Neural progenitor cell (in vitro differentiated cells): ENCODE results near the gene FBN2. TPM values are rescaled to one million over a fixed set of nuclear protein-coding genes. Genes with fewer than 3 reads are reported as not detected.

Source experiments
- DNase-seq: peaks from one replicate; pipeline ENCODE4 v3.0.0-alpha.2; 2016; ENCODE audit warnings: low spot score
- H2AFZ ChIP-seq: fragments of 200-600 bp; sonication (generic); replicated peaks from 2 replicates; pipeline ENCODE4 v1.6.1; 2016; ENCODE audit warnings: antibody characterized with exemption
- H3F3A ChIP-seq: fragments of 200-600 bp; sonication (generic); 2 replicates; pipeline ENCODE4 v1.6.1; 2016; ENCODE audit warnings: antibody characterized with exemption, low read depth
- H3K27ac ChIP-seq: fragments of 200-600 bp; sonication (generic); 2 replicates; pipeline ENCODE4 v1.5.1; 2016; ENCODE audit warnings: mild to moderate bottlenecking
- H3K27me3 ChIP-seq: fragments of 200-600 bp; sonication (generic); 2 replicates; pipeline ENCODE4 v1.6.1; 2016; ENCODE audit warnings: mild to moderate bottlenecking, moderate library complexity
- H3K36me3 ChIP-seq: fragments of 200-600 bp; sonication (generic); 2 replicates; pipeline ENCODE4 v1.5.1; 2016
- H3K4me1 ChIP-seq: fragments of 200-600 bp; sonication (generic); 2 replicates; pipeline ENCODE4 v1.6.1; 2016; ENCODE audit warnings: mixed run types
- H3K4me2 ChIP-seq: fragments of 200-600 bp; sonication (generic); 2 replicates; pipeline ENCODE4 v1.6.1; 2016
- H3K4me3 ChIP-seq: fragments of 200-600 bp; sonication (generic); 2 replicates; pipeline ENCODE4 v1.5.1; 2016
- H3K79me2 ChIP-seq: fragments of 200-600 bp; sonication (generic); 2 replicates; pipeline ENCODE4 v1.6.1; 2016; ENCODE audit warnings: low read depth
- H3K9ac ChIP-seq: fragments of 200-600 bp; sonication (generic); 2 replicates; pipeline ENCODE4 v1.6.1; 2016
- H3K9me3 ChIP-seq: fragments of 200-600 bp; sonication (generic); 2 replicates; pipeline ENCODE4 v1.5.1; 2016; ENCODE audit warnings: low read depth
- H4K20me1 ChIP-seq: fragments of 200-600 bp; sonication (generic); 2 replicates; pipeline ENCODE4 v1.6.1; 2016; ENCODE audit warnings: low read depth
- H3K27ac Mint-ChIP-seq: 3 replicates; pipeline ENCODE4 v1.8.0; 2021; ENCODE audit warnings: mixed read lengths
- H3K27me3 Mint-ChIP-seq: 2 replicates; pipeline ENCODE4 v1.8.0; 2022; ENCODE audit warnings: low read depth, mild to moderate bottlenecking, inconsistent platforms, moderate library complexity, mixed read lengths; ENCODE audit not compliant: insufficient read depth
- H3K36me3 Mint-ChIP-seq: 3 replicates; pipeline ENCODE4 v1.8.0; 2021; ENCODE audit warnings: mixed read lengths
- H3K4me1 Mint-ChIP-seq: 3 replicates; pipeline ENCODE4 v1.8.0; 2021; ENCODE audit warnings: mixed read lengths
- H3K4me3 Mint-ChIP-seq: 3 replicates; pipeline ENCODE4 v1.8.0; 2021; ENCODE audit warnings: mild to moderate bottlenecking, moderate library complexity, mixed read lengths
- H3K9me3 Mint-ChIP-seq: 3 replicates; pipeline ENCODE4 v1.8.0; 2020; ENCODE audit warnings: mixed read lengths
- CTCF ChIP-seq: fragments of 200-600 bp; sonication (generic); IDR thresholded peaks from 2 replicates; pipeline ENCODE4 v1.5.1; 2017; ENCODE audit warnings: antibody characterized with exemption, mild to moderate bottlenecking
- EZH2 ChIP-seq: fragments of 200-600 bp; sonication (generic); IDR thresholded peaks from 2 replicates; pipeline ENCODE4 v1.6.1; 2017; ENCODE audit warnings: antibody characterized with exemption, mild to moderate bottlenecking, moderate library complexity
- EZH2phosphoT487 ChIP-seq: fragments of 200-600 bp; sonication (generic); IDR thresholded peaks from 2 replicates; pipeline ENCODE4 v1.6.1; 2017; ENCODE audit warnings: antibody characterized with exemption
- total RNA-seq: library from RNA; depleted of rRNA; stranded (reverse); fragments of >200 nt; gene quantifications from 2 replicates; pipeline ENCODE4 v1.2.3, GENCODE V29; 2015; ENCODE audit warnings: low replicate concordance

FBN2 gene
- total RNA-seq, 1 donor from 2014 or later = 88.1 TPM

DNA sequence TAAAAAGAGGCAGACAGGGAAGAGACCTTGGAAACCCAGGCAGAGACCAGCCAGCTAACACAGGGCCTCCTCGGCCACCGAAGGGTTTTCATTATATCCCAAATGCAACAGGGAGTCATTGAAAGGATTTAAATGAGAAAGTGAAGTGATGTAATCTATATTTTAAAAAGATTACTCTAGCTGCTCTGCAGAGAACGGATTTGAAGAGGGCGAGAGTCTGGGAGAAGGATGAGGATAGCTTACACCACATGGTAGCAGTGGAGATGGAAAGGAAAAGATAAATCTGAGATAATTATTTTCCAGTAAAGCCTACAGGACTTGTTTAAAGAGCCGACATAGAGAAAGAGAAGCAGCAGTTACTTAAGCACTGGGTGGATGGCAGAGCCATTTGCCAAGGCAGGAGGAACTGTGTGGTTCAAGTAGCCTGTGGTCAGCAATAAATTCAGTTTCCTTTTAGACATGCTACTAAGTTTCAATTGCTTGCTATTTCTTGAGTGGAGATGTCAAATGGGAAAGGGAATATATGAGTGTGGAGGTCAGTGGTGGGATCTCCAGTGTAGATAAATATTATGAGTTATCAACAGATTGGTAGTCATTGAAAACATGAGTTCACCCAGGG lies 9.3 kb downstream of the FBN2 start:
- TF ChIP-seq EZH2phosphoT487 = no peak
- TF ChIP-seq EZH2 = no peak
- no peak for TF ChIP-seq CTCF
- Mint-ChIP-seq H3K4me1 (no peaks in the 10 kb centered on the region), H3K9me3 (no peaks in the 10 kb centered on the region), H3K27me3 (no peaks in the 10 kb centered on the region), H3K4me3 (no peak overlapping the region), H3K36me3 (peaks cover 35% of the 10 kb centered on the region), H3K27ac (no peak overlapping the region)
- Histone ChIP-seq H3K79me2 (no peaks in the 10 kb centered on the region), H3F3A (no peaks in the 10 kb centered on the region), H3K36me3 (peaks cover 22% of the 10 kb centered on the region), H3K4me1 (peaks cover 4% of the 10 kb centered on the region), H4K20me1 (peaks cover 12% of the 10 kb centered on the region), H3K27ac (no peak overlapping the region), H3K9me3 (no peaks in the 10 kb centered on the region), H3K9ac (no peak overlapping the region), H3K27me3 (no peaks in the 10 kb centered on the region), H3K4me3 (no peak overlapping the region), H3K4me2 (no peak overlapping the region), H2AFZ (no peak overlapping the region)
- DNase-seq = no peak

- Histone ChIP-seq H3K4me3 (no peak overlapping the region), H4K20me1 (peaks cover 7% of the 10 kb centered on the region), H3K27ac (no peak overlapping the region), H3K9ac (no peak overlapping the region), H3K4me2 (no peak overlapping the region), H3F3A (no peaks in the 10 kb centered on the region), H3K36me3 (peaks cover 22% of the 10 kb centered on the region), H3K27me3 (no peaks in the 10 kb centered on the region), H3K4me1 (peaks cover 4% of the 10 kb centered on the region), H3K9me3 (no peaks in the 10 kb centered on the region), H2AFZ (no peak overlapping the region), H3K79me2 (no peaks in the 10 kb centered on the region)
- Mint-ChIP-seq H3K4me3 (no peak overlapping the region), H3K4me1 (no peaks in the 10 kb centered on the region), H3K36me3 (peaks cover 35% of the 10 kb centered on the region), H3K27me3 (no peaks in the 10 kb centered on the region), H3K9me3 (no peaks in the 10 kb centered on the region), H3K27ac (no peak overlapping the region)
- DNase-seq = no peak
- TF ChIP-seq CTCF = no peak
Observed at GRCh38 chr5:128528126-128528525, 9.9 kb downstream of the FBN2 start.

DNA sequence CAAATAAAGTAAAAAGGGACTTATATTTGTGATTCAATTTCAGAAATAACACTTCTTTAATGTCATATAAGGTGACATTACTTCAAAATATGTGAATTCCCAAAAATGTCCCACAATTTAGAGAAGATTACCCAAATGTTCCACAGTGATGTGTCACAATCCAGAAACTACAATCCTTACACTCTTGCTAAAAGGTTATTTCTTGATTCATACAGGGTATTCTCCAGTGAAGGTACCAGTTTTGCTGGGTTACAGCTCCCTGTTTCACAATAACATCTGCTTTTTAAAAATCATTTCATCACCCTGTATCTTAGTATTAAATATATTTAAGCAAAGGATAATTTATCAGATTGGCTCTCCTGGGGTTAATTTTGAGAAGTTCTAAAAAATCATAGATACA lies 11.0 kb downstream of the FBN2 start:
- no peaks in the 10 kb centered on the region for H3K79me2 ChIP-seq
- H3K4me3 Mint-ChIP-seq = no peak overlapping the region
- H3K27ac ChIP-seq = no peak overlapping the region
- DNase-seq = no peak
- H3K36me3 ChIP-seq = peaks cover 22% of the 10 kb centered on the region
- no peak overlapping the region for H3K4me3 ChIP-seq
- peaks cover 5% of the 10 kb centered on the region for H4K20me1 ChIP-seq
- no peaks in the 10 kb centered on the region for H3K27me3 ChIP-seq
- no peak overlapping the region for H2AFZ ChIP-seq
- no peaks in the 10 kb centered on the region for H3F3A ChIP-seq
- H3K4me1 ChIP-seq = no peaks in the 10 kb centered on the region
- no peaks in the 10 kb centered on the region for H3K4me1 Mint-ChIP-seq
- H3K27ac Mint-ChIP-seq = no peak overlapping the region
- peaks cover 37% of the 10 kb centered on the region for H3K36me3 Mint-ChIP-seq
- no peaks in the 10 kb centered on the region for H3K27me3 Mint-ChIP-seq
- H3K9ac ChIP-seq = no peak overlapping the region
- no peak for TF ChIP-seq EZH2
- no peak for TF ChIP-seq CTCF
- no peak for TF ChIP-seq EZH2phosphoT487
- H3K9me3 Mint-ChIP-seq = no peaks in the 10 kb centered on the region
- H3K4me2 ChIP-seq = no peak overlapping the region
- H3K9me3 ChIP-seq = no peaks in the 10 kb centered on the region
